ENCODE measurements around the gene B4GALNT4.
"Not testable (repeated sequence)": the region's sequence is repeated elsewhere in the genome, so short reads cannot be mapped to it uniquely, and the experiment has no call there.

Gene B4GALNT4

GRCh38 chr11:335779-336658 lies 33.3 kb upstream of the B4GALNT4 start:
- DNase-seq = no peak

- no peak for DNase-seq
Measured at GRCh38 chr11:336659-337198, 32.6 kb upstream of the B4GALNT4 start.

DNA sequence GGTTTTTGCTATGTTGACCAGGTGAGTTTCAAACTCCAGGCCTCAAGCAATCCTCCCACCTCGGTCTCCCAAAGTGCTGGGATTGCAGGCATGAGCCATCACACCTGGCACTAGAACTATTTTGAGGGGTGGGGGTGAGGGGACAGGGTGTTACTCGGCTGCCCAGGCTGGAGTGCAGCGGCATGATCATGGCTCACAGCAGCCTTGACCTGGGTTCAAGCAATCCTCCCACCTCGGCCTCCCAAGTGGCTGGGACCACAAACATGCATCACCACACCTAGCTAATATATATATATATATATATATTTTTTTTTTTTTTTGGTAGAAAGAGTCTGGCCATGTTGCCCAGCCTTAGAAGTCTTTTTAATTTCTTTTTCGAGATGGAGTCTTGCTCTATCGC lies 31.6 kb upstream of the B4GALNT4 start:
- no peak for DNase-seq

DNA sequence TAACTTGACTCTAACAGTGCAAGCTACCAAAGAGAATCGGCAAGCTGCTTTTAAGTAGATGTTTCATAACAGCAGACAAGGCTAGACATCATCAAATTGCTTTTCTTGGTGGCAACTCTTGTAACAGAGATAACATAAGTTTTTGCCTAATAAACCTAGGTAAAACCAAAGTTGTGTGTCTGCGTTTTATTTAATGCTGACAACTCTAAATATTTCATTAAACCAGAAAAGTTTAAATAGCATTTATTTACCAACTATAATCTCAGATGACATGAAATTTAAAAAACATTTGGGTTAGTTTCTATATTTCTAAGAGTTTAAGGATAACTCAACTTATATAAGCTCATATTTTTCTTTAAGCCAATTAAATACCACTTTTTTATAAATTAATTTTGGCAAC lies 29.3 kb upstream of the B4GALNT4 start:
- no peak for DNase-seq

GRCh38 chr11:340539-341512 lies 28.5 kb upstream of the B4GALNT4 start:
- no peak for DNase-seq

DNA sequence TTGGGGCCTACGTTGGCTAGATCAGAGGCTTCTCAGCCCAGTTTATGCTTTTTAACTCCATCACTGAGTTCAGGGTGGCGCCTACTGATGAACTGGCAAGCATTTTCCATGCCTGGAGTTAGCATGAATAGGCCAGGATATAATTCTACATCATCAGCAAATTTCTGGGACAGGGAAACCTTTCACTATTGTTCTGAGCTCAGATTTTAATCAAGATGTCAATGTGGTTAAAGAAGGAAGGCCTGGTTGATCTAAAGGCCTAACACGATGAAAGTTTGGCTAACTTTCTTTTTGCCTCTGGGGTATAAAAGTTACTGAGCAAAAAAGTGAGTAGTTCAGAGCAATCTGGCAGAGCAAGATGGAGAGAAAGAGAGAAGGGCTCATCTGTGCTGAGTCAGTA lies 27.0 kb upstream of the B4GALNT4 start:
- DNase-seq = no peak

DNA sequence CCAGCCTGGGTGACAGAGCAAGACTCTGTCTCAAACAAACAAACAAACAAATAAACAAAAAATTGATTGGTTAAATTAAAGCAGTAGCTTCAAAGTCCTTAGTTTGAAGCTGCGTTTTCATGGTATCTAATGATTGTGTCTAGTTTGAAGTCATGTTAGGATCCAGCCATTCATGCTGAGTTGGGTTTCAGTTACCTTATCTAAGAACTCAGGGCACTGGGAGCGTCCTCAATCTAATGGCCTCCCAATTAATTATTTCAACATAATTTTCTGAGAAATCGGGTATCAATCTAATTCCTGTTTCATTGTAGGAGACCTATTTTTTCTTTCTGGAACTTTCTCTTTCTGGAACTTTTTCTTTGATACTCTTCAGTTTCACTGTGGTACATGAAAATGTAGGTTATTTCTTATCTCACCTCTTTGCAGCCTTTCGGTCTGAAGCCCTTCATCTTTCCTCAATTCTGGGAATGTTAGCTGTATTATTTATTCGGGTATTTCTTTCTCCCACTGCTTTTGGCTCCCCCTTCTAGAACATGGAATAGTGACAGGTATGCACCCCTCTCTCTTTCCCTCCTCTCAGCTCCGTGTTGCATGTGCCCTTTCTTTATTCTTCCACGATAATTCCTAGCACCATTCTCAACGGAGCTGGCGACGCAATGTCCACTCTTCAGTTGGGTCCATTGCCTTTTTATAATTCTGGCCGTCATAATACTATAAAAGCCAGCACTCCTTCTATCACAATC lies 24.3 kb upstream of the B4GALNT4 start:
- DNase-seq = no peak

GRCh38 chr11:346529-346928 lies 22.8 kb upstream of the B4GALNT4 start:
- DNase-seq = no peak

- not testable (repeated sequence) for DNase-seq
Measured at GRCh38 chr11:349270-349954, 19.9 kb upstream of the B4GALNT4 start.

- DNase-seq = not testable (repeated sequence)
Measured at GRCh38 chr11:350033-350722, 19.1 kb upstream of the B4GALNT4 start.

DNA sequence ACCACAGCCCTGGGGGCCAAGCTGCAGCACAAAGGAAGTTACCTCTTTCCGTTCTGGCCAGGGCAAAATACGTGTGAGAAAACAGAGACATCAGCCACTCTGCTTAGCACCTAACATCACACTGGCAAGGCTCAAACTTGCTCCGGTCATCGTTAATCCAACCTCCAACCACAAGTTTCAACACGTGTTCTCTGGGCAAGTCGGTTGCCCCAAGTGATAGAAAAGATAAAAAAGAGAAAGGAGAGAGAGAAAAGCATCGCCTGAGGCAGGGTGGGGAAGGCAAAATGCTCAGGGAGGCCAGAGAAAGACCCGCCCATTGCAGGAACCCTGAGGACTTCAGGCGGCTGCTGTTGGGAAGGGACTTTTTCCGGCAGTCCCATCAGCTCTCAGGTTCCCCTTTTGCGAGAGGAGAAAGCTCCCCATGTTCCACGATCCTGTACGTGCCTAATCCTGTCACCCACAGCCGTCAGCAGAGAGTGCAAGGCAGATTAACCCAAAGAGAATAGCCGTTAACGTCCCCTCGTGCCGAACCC lies 18.5 kb upstream of the B4GALNT4 start:
- DNase-seq = peak; percentile 30

DNA sequence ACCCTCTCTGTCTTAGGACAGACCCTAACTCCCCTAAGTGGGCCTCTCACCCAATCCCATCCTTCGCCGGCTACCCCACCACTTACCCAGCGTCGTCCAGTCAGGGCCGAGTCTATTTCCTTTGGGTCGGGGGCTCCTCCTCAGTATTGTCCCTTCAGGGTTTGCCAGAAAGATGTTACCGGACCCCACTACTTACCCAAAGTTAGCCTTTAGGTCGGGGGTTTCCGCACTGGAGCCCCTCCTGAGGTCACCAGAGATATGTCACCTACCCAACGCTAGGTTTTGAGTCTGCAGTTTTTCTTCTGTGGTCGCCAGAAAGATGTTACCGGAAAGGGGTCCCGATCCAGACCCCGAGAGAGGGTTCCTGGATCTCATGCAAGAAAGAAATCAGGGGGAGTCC lies 17.9 kb upstream of the B4GALNT4 start:
- no peak for DNase-seq

DNA sequence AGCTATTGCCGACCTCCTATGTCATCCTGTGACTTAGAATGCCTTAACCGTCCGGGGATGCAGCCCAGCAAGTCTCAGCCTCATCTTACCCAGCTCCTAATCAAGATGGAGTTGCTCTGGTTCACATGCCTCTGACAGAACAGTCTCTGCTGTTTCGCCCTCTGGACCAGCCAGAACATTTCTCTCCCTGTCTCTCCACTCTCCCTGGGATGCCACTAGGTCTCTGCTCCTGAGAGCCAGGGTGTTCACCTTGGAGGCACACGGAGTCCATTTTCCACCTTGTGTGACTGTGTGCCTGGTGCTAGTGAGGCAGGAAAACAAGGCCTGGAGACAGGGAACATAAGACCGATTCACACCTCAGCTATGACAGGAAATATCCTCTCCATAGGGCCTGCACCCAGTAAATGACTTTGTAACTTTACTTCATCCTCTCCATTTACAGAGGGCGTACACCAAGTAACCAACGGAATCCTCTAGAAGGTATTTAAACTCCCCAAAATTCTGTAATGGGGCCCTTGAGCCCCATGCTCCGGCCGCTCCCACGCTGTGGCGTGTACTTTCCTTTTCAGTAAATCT lies 16.8 kb upstream of the B4GALNT4 start:
- no peak for DNase-seq

- DNase-seq = no peak
Measured at GRCh38 chr11:353179-353873, 16.0 kb upstream of the B4GALNT4 start.

DNA sequence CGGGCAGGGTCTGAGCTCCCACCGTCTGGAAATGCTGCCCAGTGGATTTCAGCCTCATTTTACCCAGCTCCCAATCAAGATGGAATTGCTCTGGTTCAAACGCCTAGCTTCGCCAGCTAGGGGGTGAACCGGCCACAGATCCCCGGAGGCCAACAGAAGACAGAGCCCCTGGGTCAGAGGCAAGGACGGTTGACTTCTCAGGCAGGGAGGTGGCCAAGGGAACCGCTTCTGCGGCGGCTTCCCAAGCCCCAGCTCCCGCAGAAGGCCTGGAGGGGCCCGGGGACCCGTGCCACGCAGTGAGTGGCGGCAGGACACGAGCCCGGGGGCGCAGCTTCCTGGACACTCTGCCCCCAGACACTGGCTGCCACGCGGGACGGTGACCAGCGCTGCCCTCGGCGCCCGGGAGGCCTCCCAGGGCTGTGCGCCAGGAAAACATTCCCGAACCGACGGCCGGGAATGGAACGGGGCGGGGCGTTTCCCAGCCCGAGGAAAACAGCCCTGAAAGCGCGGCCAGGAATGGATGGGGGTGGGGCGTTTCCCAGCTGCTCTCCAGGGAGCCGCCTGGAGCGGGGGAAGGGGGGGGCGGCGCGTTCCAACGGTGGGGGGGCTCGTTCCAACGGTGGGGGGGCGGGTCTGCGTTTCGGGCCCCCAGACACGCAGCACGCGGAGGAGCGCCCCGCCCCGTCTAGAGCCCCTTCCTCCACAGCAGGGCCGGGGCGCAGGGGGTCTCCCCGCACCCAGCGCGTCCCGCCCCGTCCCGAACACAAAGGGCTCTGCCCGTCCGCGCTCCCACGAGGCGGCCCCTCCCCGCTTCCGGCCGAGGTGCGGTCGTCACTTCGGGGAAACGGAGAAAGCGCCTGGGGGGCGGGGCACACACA lies 13.5 kb upstream of the B4GALNT4 start:
- DNase-seq = peak; percentile 90

DNA sequence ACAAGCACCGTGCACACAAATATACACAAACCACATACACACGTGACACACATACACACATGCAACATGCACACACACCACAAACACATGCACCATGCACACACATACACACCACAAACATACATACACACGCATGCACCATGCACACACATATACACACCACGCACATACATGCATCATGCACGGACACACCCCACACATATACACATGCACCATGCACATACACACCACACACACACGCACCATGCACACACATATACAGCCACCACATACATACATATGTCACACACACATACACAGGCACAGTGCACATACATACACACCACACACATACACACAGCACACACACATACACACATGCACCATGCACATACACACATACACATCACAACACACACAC lies 12.7 kb upstream of the B4GALNT4 start:
- no peak for DNase-seq

- DNase-seq = no peak
Measured at GRCh38 chr11:357582-357981, 11.7 kb upstream of the B4GALNT4 start.

DNA sequence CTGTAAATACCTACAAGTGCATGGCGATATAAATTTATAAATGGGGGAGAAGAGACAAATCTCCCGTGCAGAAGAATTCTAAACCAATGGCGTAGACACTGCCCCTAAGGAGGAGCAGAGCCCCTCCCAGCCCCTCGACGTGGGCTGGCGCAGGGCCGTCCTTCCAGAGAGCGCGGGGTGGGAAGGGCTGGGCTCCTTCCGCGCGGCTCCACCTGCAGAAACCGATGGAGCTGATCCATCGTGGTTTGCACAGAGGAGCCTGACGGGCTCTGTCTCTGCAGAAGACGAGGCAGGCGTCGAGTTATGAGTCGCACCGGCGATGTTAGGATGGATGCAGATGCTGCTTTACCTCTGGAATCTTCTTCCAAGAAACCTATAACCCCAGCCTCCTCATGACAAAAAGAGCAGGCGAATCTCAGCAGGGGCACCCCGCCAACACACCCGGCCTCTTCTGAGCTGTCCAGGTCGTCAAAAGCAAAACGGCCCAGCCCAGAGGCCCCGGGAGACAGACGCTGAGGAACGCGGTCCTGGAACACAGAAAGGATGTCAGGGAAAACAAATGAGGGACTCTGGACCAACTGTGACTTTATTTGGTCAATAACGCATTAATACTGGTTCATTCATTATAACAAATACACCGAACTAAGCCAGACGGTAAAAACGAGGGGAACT lies 11.0 kb upstream of the B4GALNT4 start:
- DNase-seq = no peak
